ENCODE data around the gene SPACA9. TPM values are rescaled to one million over a fixed set of nuclear protein-coding genes. Genes with fewer than 3 reads are reported as not detected.

SPACA9 gene
- polyA plus RNA-seq, 3 donors = 0.28 to 0.95 (median 0.57) TPM

DNA sequence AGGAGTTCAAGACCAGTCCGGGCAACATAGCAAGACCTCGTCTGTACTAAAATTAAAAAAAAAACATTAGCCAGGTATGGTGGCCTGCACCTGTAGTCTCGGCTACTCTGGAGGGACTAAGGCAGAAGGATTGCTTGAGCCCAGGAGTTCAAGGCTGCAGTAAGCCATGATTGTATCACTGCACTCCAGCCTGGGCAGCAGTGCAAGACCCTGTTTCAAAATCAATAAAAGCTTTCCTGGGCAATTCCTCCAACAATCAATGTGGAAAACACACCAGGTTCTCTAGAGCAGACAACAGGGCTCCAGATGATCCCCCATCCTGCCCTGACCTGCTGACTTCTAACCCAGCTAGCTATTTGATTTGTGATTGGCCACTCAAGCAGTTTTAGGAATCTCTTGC is 1.8 kb upstream of the SPACA9 start:
- Histone ChIP-seq H3K4me3 (replicated peaks in 1 of 3; ENCODE audit: low read depth in 2 of 3, low read length in 3 of 3) (no peak overlapping the region), H3K79me2 (ENCODE audit: insufficient read depth, low read length) (no peaks in the 10 kb centered on the region), H3K9me3 (replicated peaks in 1 of 2; ENCODE audit: control insufficient read depth in 1 of 2, insufficient read depth in 1 of 2, low read length in 2 of 2) (no peaks in the 10 kb centered on the region), H3K4me2 (replicated peaks; ENCODE audit: extremely low read depth, low read length, poor library complexity, severe bottlenecking) (no peak overlapping the region), H3K27ac (ENCODE audit: low read depth in 1 of 2, low read length in 2 of 2) (no peak overlapping the region), H2AFZ (ENCODE audit: insufficient read depth, low read depth, low read length, poor library complexity, severe bottlenecking) (peak overlapping the region; percentile 100), H3K9ac (ENCODE audit: insufficient read depth, low read length, poor library complexity, severe bottlenecking) (no peak overlapping the region), H3K27me3 (ENCODE audit: control insufficient read depth in 2 of 2, insufficient read depth in 2 of 2, low read length in 2 of 2) (peaks cover 0 to 9% of the 10 kb centered on the region in 2 donors), H4K20me1 (ENCODE audit: insufficient read depth, low read length) (no peaks in the 10 kb centered on the region), H3K4me1 (ENCODE audit: control insufficient read depth in 1 of 2, insufficient read depth in 2 of 2, low read length in 2 of 2) (peaks cover 12 to 22% of the 10 kb centered on the region in 2 donors), H3K36me3 (replicated peaks in 1 of 2; ENCODE audit: control insufficient read depth in 1 of 2, insufficient read depth in 2 of 2, low read length in 2 of 2) (no peaks in the 10 kb centered on the region)
- H3K9me3 Mint-ChIP-seq = peaks cover 0 to 1% (median 0%) of the 10 kb centered on the region in 7 donors
- intact Hi-C loops (cut with micrococcal nuclease) = loop anchor here in 1 of 2 donors (5.0 to 10.0 kb wide), 2 partner anchors 212 to 795 kb away; partner anchors contain the start of gene DDX31
- H3K4me3 Mint-ChIP-seq = peak overlapping the region in 1 of 2 donors; percentile 80
- TF ChIP-seq, protein P1, sequence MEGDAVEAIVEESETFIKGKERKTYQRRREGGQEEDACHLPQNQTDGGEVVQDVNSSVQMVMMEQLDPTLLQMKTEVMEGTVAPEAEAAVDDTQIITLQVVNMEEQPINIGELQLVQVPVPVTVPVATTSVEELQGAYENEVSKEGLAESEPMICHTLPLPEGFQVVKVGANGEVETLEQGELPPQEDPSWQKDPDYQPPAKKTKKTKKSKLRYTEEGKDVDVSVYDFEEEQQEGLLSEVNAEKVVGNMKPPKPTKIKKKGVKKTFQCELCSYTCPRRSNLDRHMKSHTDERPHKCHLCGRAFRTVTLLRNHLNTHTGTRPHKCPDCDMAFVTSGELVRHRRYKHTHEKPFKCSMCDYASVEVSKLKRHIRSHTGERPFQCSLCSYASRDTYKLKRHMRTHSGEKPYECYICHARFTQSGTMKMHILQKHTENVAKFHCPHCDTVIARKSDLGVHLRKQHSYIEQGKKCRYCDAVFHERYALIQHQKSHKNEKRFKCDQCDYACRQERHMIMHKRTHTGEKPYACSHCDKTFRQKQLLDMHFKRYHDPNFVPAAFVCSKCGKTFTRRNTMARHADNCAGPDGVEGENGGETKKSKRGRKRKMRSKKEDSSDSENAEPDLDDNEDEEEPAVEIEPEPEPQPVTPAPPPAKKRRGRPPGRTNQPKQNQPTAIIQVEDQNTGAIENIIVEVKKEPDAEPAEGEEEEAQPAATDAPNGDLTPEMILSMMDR (IDR thresholded peaks at IDR 0.05) = no peak
- WGBS (ENCODE audit: insufficient coverage) = 92% methylated on average over 3 of the region's 3 CpGs
- H3K36me3 Mint-ChIP-seq = no peaks in the 10 kb centered on the region
- peaks cover 10 to 15% (median 11%) of the 10 kb centered on the region in 3 donors for H3K27me3 Mint-ChIP-seq (ENCODE audit: low read depth in 3 of 3)
- H3K4me1 Mint-ChIP-seq = peaks cover 12% of the 10 kb centered on the region
- H3K27ac Mint-ChIP-seq = no peak overlapping the region
- DNase-seq = no peak

DNA sequence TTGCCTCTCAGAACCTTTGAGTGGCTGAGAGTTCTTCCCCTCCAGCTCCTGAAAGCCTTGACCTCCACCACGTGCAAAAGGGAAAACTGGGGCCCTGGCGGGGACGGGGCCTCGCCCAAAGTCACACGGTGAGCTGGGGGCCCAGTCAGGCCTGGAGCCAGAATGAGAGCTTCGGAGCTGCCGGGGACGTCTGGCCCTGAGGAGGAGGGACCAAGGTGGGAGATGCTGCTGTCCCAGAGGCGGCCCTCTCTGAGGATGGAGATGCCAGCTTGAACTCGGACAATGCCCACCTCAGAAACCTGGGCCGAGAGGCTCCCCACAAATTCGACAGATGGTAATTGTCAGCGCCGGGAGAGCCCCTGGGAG is 1.3 kb upstream of the SPACA9 start:
- Mint-ChIP-seq H3K36me3 (no peaks in the 10 kb centered on the region), H3K9me3 (peaks cover 0 to 1% (median 0%) of the 10 kb centered on the region in 7 donors), H3K4me3 (peak overlapping the region; percentile 79 to 80), H3K27me3 (ENCODE audit: low read depth in 3 of 3) (peaks cover 11 to 17% (median 12%) of the 10 kb centered on the region in 3 donors), H3K27ac (peak overlapping the region in 3 of 7 donors; percentile 30 to 63 (median 33)), H3K4me1 (peaks cover 15% of the 10 kb centered on the region)
- WGBS (ENCODE audit: insufficient coverage) = 64% methylated on average over 14 of the region's 14 CpGs
- peaks cover 13 to 25% of the 10 kb centered on the region in 2 donors for H3K4me1 ChIP-seq (ENCODE audit: control insufficient read depth in 1 of 2, insufficient read depth in 2 of 2, low read length in 2 of 2)
- H3K36me3 ChIP-seq (replicated peaks in 1 of 2; ENCODE audit: control insufficient read depth in 1 of 2, insufficient read depth in 2 of 2, low read length in 2 of 2) = no peaks in the 10 kb centered on the region
- peaks cover 0 to 9% of the 10 kb centered on the region in 2 donors for H3K27me3 ChIP-seq (ENCODE audit: control insufficient read depth in 2 of 2, insufficient read depth in 2 of 2, low read length in 2 of 2)
- no peak for DNase-seq
- peak overlapping the region; percentile 80 to 97 (median 93) for H3K4me3 ChIP-seq (replicated peaks in 1 of 3; ENCODE audit: low read depth in 2 of 3, low read length in 3 of 3)
- peak overlapping the region; percentile 79 for H3K9ac ChIP-seq (ENCODE audit: insufficient read depth, low read length, poor library complexity, severe bottlenecking)
- no peaks in the 10 kb centered on the region for H4K20me1 ChIP-seq (ENCODE audit: insufficient read depth, low read length)
- intact Hi-C loops (cut with micrococcal nuclease) = loop anchor here in 1 of 2 donors (5.0 to 10.0 kb wide), 2 partner anchors 213 to 795 kb away; partner anchors contain the start of gene DDX31
- no peaks in the 10 kb centered on the region for H3K79me2 ChIP-seq (ENCODE audit: insufficient read depth, low read length)
- peak overlapping the region; percentile 100 for H2AFZ ChIP-seq (ENCODE audit: insufficient read depth, low read depth, low read length, poor library complexity, severe bottlenecking)
- H3K9me3 ChIP-seq (replicated peaks in 1 of 2; ENCODE audit: control insufficient read depth in 1 of 2, insufficient read depth in 1 of 2, low read length in 2 of 2) = no peaks in the 10 kb centered on the region
- no peak overlapping the region for H3K27ac ChIP-seq (ENCODE audit: low read depth in 1 of 2, low read length in 2 of 2)
- peak overlapping the region; percentile 97 for H3K4me2 ChIP-seq (replicated peaks; ENCODE audit: extremely low read depth, low read length, poor library complexity, severe bottlenecking)
- TF ChIP-seq, protein P1 (IDR thresholded peaks at IDR 0.05) = no peak
